T-cell (primary cell): ENCODE results near the gene PPARGC1A. TPM values are rescaled to one million over a fixed set of nuclear protein-coding genes. Genes with fewer than 3 reads are reported as not detected.

Experiments used
- ATAC-seq, 4 experiments: fragments of 200-7000 bp in 3 of 4; fragments of 150-1000 bp in 1 of 4; cut with Tn5 transposase; replicated peaks in 1 of 4; 1 replicate in 3 of 4; 2 replicates in 1 of 4; pipeline ENCODE4 v1.10.0; 2021; ENCODE audit warnings: moderate library complexity in 3 of 4, mild to moderate bottlenecking in 2 of 4, moderate number of reproducible peaks in 1 of 4
- CTCF ChIA-PET, 2 donors: fragments of 300-600 bp; sonication (Branson Sonifier 250); formaldehyde crosslinking; loops; one replicate each; lab custom pipeline; 2022; ENCODE audit warnings: antibody characterized with exemption in 2 of 2; lab: Charles Lee
- POLR2A ChIA-PET, 2 donors: fragments of 300-600 bp; sonication (Branson Sonifier 250); formaldehyde crosslinking; loops; one replicate each; lab custom pipeline; 2022; ENCODE audit warnings: antibody characterized with exemption in 2 of 2; lab: Charles Lee
- DNase-seq, 35 experiments: peaks; one replicate each; pipeline versions ENCODE4 v3.0.0 to v3.0.0-alpha.2; 2013 to 2023
- H3K27ac ChIP-seq: one replicate; pipeline ENCODE4 v1.5.1; 2013; ENCODE audit warnings: low read length
- H3K27me3 ChIP-seq, 2 experiments: replicated peaks in 1 of 2; 1 replicate in 1 of 2; 2 replicates in 1 of 2; pipeline versions ENCODE4 v1.6.1 to v1.7.0; 2013; ENCODE audit warnings: low read length in 1 of 2, mixed read lengths in 1 of 2; ENCODE audit not compliant: control insufficient read depth in 2 of 2, insufficient read depth in 2 of 2; ENCODE audit errors: extremely low read depth in 1 of 2
- H3K36me3 ChIP-seq, 2 donors: 1 replicate in 1 of 2; 2 replicates in 1 of 2; pipeline versions ENCODE4 v1.6.1 to v1.7.0; 2013; ENCODE audit warnings: low read length in 1 of 2; ENCODE audit not compliant: control insufficient read depth in 2 of 2, insufficient read depth in 1 of 2; ENCODE audit errors: extremely low read depth in 1 of 2
- H3K4me1 ChIP-seq, 2 experiments: 1 replicate in 1 of 2; 2 replicates in 1 of 2; pipeline versions ENCODE4 v1.6.1 to v1.7.0; 2013; ENCODE audit warnings: low read length in 2 of 2, mixed read lengths in 1 of 2; ENCODE audit not compliant: insufficient read depth in 2 of 2, control insufficient read depth in 1 of 2; ENCODE audit errors: extremely low read depth in 1 of 2
- H3K4me3 ChIP-seq, 2 donors: 1 replicate in 1 of 2; 2 replicates in 1 of 2; pipeline versions ENCODE4 v1.5.1 to v1.7.0; 2013; ENCODE audit warnings: mild to moderate bottlenecking in 2 of 2, low read length in 1 of 2, moderate library complexity in 1 of 2; ENCODE audit not compliant: control insufficient read depth in 1 of 2; ENCODE audit errors: extremely low read depth in 1 of 2
- H3K9me3 ChIP-seq: 2 replicates; pipeline ENCODE4 v1.7.0; 2013
- H3K27ac Mint-ChIP-seq, 2 donors: one replicate each; pipeline ENCODE4 v1.8.0; 2020 to 2021; ENCODE audit warnings: mild to moderate bottlenecking in 2 of 2, mixed read lengths in 2 of 2
- H3K27me3 Mint-ChIP-seq, 2 donors: one replicate each; pipeline ENCODE4 v1.8.0; 2021 to 2022; ENCODE audit warnings: mixed read lengths in 2 of 2
- H3K36me3 Mint-ChIP-seq: one replicate; pipeline ENCODE4 v1.8.0; 2021; ENCODE audit warnings: mixed read lengths
- H3K4me1 Mint-ChIP-seq, 3 donors: one replicate each; pipeline ENCODE4 v1.8.0; 2020 to 2022; ENCODE audit warnings: mixed read lengths in 3 of 3, mild to moderate bottlenecking in 1 of 3
- H3K4me3 Mint-ChIP-seq, 3 donors: one replicate each; pipeline ENCODE4 v1.8.0; 2020 to 2022; ENCODE audit warnings: mild to moderate bottlenecking in 3 of 3, mixed read lengths in 3 of 3, moderate library complexity in 3 of 3
- H3K9me3 Mint-ChIP-seq, 3 donors: one replicate each; pipeline ENCODE4 v1.8.0; 2020 to 2022; ENCODE audit warnings: mixed read lengths in 3 of 3
- WGBS: methylation state at CpG from one replicate; pipeline ENCODE4 v1.1.5; 2013; ENCODE audit warnings: missing lambda C conversion rate; ENCODE audit not compliant: insufficient coverage; 5-methylcytosine and 5-hydroxymethylcytosine counted together
- total RNA-seq, 35 experiments: library from RNA in 6 of 35; stranded (reverse) in 6 of 35; fragments of 120-200 nt in 1 of 35; gene quantifications; one replicate each; pipeline versions ENCODE4 v1.2.1 to v1.2.4 and lab custom pipeline; 2013 to 2026

PPARGC1A gene
- total RNA-seq, 5 donors from 2014 or later (not counting 1 experiment from before 2014, with no cell fraction given), result not detected

DNA sequence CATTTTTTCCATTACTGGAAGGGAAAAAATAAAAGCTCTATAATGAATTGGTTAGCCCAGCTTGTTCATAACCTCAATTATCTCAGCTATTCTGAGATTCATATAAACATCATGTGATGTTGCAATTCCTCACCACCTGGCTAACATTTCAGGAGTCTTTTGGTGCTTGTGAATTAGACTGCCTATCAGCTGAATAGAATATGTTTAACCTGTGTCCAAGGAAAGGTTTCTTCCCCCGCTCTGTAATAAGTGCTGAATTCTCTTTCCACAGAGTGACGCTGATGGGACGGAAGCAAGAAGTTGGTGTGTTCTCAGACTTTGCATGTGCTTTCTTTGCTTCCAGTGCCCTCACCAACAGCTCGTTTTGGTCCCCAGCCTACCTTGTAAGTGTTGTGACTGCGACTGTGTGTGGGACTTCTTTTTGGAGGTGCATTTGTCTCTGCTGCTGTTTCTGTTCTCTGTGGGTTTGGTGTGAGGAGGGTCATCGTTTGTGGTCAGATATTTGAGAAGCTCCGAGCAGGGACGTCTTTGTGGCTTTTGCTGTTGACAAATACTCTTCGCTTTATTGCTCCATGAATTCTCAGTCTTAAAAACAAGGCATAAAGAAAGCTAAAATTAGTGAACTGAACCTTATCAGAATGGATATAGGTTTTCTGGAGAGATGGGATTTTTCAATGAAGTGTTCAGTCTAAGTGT is 61.7 kb downstream of the PPARGC1A start:
- H3K27me3 ChIP-seq, result no peaks in the 10 kb centered on the region
- ATAC-seq (no peak), DNase-seq (no peak)
- no peaks in the 10 kb centered on the region for H3K36me3 Mint-ChIP-seq
- H3K36me3 ChIP-seq, result no peaks in the 10 kb centered on the region
- H3K4me3 Mint-ChIP-seq, result no peak overlapping the region
- no peak overlapping the region for H3K4me3 ChIP-seq
- no peaks in the 10 kb centered on the region for H3K27me3 Mint-ChIP-seq
- peaks cover 0 to 3% (median 2%) of the 10 kb centered on the region in 3 donors for H3K9me3 Mint-ChIP-seq
- no peak overlapping the region for H3K27ac Mint-ChIP-seq
- CTCF ChIA-PET, result interaction anchor here in 1 of 2 donors (0.6 kb wide), 1 partner anchor 1643 kb away, joined by 3 read pairs; no protein-coding TSS in a partner anchor
- POLR2A ChIA-PET, result no interaction called here
- H3K9me3 ChIP-seq, result no peaks in the 10 kb centered on the region
- WGBS, result 78% methylated on average over 7 of the region's 9 CpGs
- no peaks in the 10 kb centered on the region for H3K4me1 Mint-ChIP-seq
- H3K4me1 ChIP-seq, result no peaks in the 10 kb centered on the region
- no peak overlapping the region for H3K27ac ChIP-seq

GRCh38 chr4:23822181-23822580 is 67.7 kb downstream of the PPARGC1A start:
- no peaks in the 10 kb centered on the region for H3K36me3 ChIP-seq
- Mint-ChIP-seq H3K27ac (no peak overlapping the region), H3K36me3 (no peaks in the 10 kb centered on the region), H3K4me1 (no peaks in the 10 kb centered on the region), H3K9me3 (peaks cover 2 to 10% (median 7%) of the 10 kb centered on the region in 3 donors), H3K4me3 (no peak overlapping the region), H3K27me3 (no peaks in the 10 kb centered on the region)
- ATAC-seq, result no peak
- no peaks in the 10 kb centered on the region for H3K27me3 ChIP-seq
- ChIA-PET POLR2A (no interaction called here), CTCF (no interaction called here)
- H3K27ac ChIP-seq, result no peak overlapping the region
- no peaks in the 10 kb centered on the region for H3K9me3 ChIP-seq
- DNase-seq, result no peak
- H3K4me3 ChIP-seq, result no peak overlapping the region
- no CpG with 5 or more reads among the region's 1 CpG for WGBS
- H3K4me1 ChIP-seq, result no peaks in the 10 kb centered on the region

DNA sequence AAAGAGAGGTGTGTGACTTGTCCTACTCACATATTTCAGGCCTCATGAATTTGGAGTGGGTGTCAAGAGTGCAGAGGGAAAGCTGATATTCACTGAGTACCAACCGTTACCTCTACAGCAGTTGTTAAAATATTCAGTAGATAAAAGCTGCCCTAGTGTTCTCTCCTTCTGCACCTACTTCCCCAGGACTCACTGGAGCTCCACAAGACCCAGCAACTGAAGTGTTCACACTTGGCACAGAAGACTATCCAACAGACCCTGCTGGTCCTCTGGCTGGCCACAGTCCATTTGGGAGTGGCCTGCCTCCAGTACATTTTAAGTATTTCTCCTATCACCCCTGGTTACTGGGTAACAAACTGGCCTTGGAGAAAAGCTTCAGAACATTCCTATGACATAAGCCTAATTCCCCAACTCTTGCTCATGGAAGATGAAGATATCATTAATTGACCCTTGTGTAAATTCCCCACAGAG is 70.8 kb downstream of the PPARGC1A start:
- Mint-ChIP-seq H3K27me3 (no peaks in the 10 kb centered on the region), H3K9me3 (peaks cover 0 to 7% (median 6%) of the 10 kb centered on the region in 3 donors), H3K4me3 (no peak overlapping the region), H3K4me1 (no peaks in the 10 kb centered on the region), H3K27ac (no peak overlapping the region), H3K36me3 (no peaks in the 10 kb centered on the region)
- DNase-seq (no peak), ATAC-seq (no peak)
- Histone ChIP-seq H3K9me3 (no peaks in the 10 kb centered on the region), H3K27ac (no peak overlapping the region), H3K27me3 (no peaks in the 10 kb centered on the region), H3K4me3 (no peak overlapping the region), H3K4me1 (no peaks in the 10 kb centered on the region), H3K36me3 (no peaks in the 10 kb centered on the region)
- POLR2A ChIA-PET, result no interaction called here
- CTCF ChIA-PET, result interaction anchor here in 1 of 2 donors (0.6 kb wide), 1 partner anchor 38 kb away, joined by 8 read pairs; no protein-coding TSS in a partner anchor
- 67% methylated on average over 1 of the region's 1 CpG for whole genome bisulfite sequencing

DNA sequence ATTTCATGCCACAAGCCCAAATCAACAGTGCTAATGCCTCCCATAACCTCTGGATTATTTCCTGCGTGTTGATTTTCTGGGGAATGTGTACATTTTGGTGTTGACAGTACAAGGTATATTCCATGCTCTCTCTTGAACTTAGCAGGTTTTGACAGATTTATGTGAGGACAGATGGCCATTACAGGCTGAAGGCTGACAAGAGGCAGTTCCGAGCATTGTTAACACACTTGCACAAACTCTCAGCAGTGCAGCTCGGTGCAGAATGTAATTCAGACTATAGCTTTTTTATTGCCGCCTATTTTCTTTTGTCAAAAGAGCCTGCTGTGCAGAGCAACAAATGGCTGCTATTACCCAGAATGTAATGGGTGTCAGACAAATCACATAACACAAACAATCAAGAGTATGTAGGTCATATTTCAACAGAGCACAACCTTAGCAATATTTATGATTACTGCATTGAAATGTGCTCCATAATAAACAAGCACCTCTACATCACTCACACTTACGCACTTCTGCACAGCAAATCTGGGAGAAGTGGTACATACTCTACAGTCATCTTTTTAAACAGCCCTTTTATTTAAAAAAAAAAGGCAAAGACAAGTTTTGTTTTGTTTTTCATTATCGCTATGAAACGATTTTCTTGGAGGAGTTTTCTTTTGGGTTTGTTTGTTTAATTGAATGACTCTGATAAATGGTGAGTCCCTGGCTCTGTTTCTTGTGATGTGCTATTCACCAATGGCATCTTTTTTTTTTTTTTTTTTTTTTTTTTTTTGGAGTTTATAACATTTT is 71.6 kb downstream of the PPARGC1A start:
- Histone ChIP-seq H3K36me3 (no peaks in the 10 kb centered on the region), H3K27me3 (no peaks in the 10 kb centered on the region), H3K4me1 (no peaks in the 10 kb centered on the region), H3K9me3 (no peaks in the 10 kb centered on the region), H3K4me3 (no peak overlapping the region), H3K27ac (no peak overlapping the region)
- ATAC-seq (no peak), DNase-seq (no peak)
- Mint-ChIP-seq H3K36me3 (no peaks in the 10 kb centered on the region), H3K9me3 (peaks cover 0 to 11% (median 6%) of the 10 kb centered on the region in 3 donors), H3K27ac (no peak overlapping the region), H3K4me3 (no peak overlapping the region), H3K27me3 (no peaks in the 10 kb centered on the region), H3K4me1 (no peaks in the 10 kb centered on the region)
- ChIA-PET CTCF (no interaction called here), POLR2A (no interaction called here)
- WGBS, result 80% methylated on average over 2 of the region's 7 CpGs

DNA sequence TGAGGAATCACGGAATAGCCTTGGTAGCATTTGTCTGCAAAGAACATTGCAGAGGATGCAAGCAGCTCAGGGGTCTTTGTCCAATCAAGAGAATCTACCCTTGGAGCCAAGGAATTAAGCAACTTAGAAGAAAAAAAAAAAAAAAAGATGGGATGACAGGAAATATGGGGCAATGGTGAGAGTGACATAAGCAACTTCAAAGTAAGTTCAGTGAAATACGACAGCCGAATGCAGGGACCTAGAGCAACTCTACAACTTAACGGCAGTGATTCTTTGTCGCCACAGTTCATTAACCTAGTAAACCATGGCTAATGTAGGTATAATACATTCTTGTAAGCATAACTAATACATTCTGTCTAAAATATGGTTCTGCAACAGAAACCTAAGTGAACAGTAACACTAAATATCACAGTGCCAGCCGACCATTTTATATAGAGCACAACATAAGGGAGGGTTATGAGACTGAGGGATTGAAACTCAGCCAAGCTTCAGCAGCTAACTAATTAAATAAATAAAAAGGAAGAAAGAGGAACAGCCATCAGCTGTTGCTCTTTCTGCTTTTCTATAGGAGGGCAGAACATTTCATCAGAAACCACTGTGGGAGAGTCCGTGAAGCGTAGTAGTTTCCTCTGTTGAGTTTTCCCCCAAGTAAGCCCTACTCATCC is 74.7 kb downstream of the PPARGC1A start:
- Mint-ChIP-seq H3K36me3 (no peaks in the 10 kb centered on the region), H3K9me3 (peaks cover 0 to 11% (median 3%) of the 10 kb centered on the region in 3 donors), H3K4me3 (no peak overlapping the region), H3K27me3 (no peaks in the 10 kb centered on the region), H3K4me1 (no peaks in the 10 kb centered on the region), H3K27ac (no peak overlapping the region)
- H3K9me3 ChIP-seq, result no peaks in the 10 kb centered on the region
- no peaks in the 10 kb centered on the region for H3K4me1 ChIP-seq
- CTCF ChIA-PET, result no interaction called here
- H3K27ac ChIP-seq, result no peak overlapping the region
- 87% methylated on average over 5 of the region's 8 CpGs for WGBS
- ATAC-seq, result no peak
- no peak overlapping the region for H3K4me3 ChIP-seq
- no peak for DNase-seq
- no peaks in the 10 kb centered on the region for H3K36me3 ChIP-seq
- H3K27me3 ChIP-seq, result no peaks in the 10 kb centered on the region
- POLR2A ChIA-PET, result no interaction called here

GRCh38 chr4:23814587-23814986 is 75.3 kb downstream of the PPARGC1A start:
- no CpG with 5 or more reads among the region's 2 CpGs for WGBS

More at GRCh38 chr4:23814587-23814986, 75.3 kb downstream of the PPARGC1A start:
- Mint-ChIP-seq H3K27me3 (no peaks in the 10 kb centered on the region), H3K4me3 (no peak overlapping the region), H3K4me1 (no peaks in the 10 kb centered on the region), H3K36me3 (no peaks in the 10 kb centered on the region), H3K9me3 (peaks cover 0 to 11% (median 3%) of the 10 kb centered on the region in 3 donors), H3K27ac (no peak overlapping the region)
- DNase-seq (no peak), ATAC-seq (no peak)
- no peaks in the 10 kb centered on the region for H3K36me3 ChIP-seq
- no peak overlapping the region for H3K27ac ChIP-seq
- no peaks in the 10 kb centered on the region for H3K4me1 ChIP-seq
- no peak overlapping the region for H3K4me3 ChIP-seq
- H3K9me3 ChIP-seq, result no peaks in the 10 kb centered on the region
- ChIA-PET CTCF (no interaction called here), POLR2A (no interaction called here)
- H3K27me3 ChIP-seq, result no peaks in the 10 kb centered on the region
